ENCODE results near the gene FERMT2. TPM values are rescaled to one million over a fixed set of nuclear protein-coding genes. Genes with fewer than 3 reads are reported as not detected.

FERMT2 gene
- total and polyA plus RNA-seq, 4 donors: 23.9 to 51.3 (median 40.4) TPM

- H3K36me3 ChIP-seq (ENCODE audit: control insufficient read depth in 4 of 4, insufficient read depth in 3 of 4, low read depth in 1 of 4, low read length in 3 of 4): no peaks in the 10 kb centered on the region
- no peak overlapping the region for H3K9ac ChIP-seq (ENCODE audit: low read depth in 1 of 2, low read length in 2 of 2)
- H3K9me3 ChIP-seq (ENCODE audit: control insufficient read depth in 4 of 4, low read length in 3 of 4): no peaks in the 10 kb centered on the region
- no peaks in the 10 kb centered on the region for H3K27me3 ChIP-seq (ENCODE audit: control insufficient read depth in 4 of 4, insufficient read depth in 4 of 4, low read length in 3 of 4)
- H3K27ac ChIP-seq (ENCODE audit: low read depth in 1 of 2, low read length in 2 of 2): no peak overlapping the region
- H3K4me1 ChIP-seq (ENCODE audit: control insufficient read depth in 4 of 4, insufficient read depth in 4 of 4, low read length in 3 of 4): peaks cover 0 to 11% (median 7%) of the 10 kb centered on the region in 4 donors
- no peak for TF ChIP-seq FOXA2 (IDR thresholded peaks at IDR 0.05)
- TF ChIP-seq, protein P1, sequence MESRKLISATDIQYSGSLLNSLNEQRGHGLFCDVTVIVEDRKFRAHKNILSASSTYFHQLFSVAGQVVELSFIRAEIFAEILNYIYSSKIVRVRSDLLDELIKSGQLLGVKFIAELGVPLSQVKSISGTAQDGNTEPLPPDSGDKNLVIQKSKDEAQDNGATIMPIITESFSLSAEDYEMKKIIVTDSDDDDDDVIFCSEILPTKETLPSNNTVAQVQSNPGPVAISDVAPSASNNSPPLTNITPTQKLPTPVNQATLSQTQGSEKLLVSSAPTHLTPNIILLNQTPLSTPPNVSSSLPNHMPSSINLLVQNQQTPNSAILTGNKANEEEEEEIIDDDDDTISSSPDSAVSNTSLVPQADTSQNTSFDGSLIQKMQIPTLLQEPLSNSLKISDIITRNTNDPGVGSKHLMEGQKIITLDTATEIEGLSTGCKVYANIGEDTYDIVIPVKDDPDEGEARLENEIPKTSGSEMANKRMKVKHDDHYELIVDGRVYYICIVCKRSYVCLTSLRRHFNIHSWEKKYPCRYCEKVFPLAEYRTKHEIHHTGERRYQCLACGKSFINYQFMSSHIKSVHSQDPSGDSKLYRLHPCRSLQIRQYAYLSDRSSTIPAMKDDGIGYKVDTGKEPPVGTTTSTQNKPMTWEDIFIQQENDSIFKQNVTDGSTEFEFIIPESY (IDR thresholded peaks at IDR 0.05): no peak
- no peak for TF ChIP-seq TAF1 (conservative IDR thresholded peaks at IDR 0.05)
- TF ChIP-seq EGR1 (IDR thresholded peaks at IDR 0.05; ENCODE audit: low read depth in 2 of 2): no peak
- TF ChIP-seq YY1 (IDR thresholded peaks at IDR 0.05): no peak
- no peak for TF ChIP-seq HNF4G (IDR thresholded peaks at IDR 0.05)
- TF ChIP-seq FOXA1 (IDR thresholded peaks at IDR 0.05): no peak
- no peak for TF ChIP-seq JUND (IDR thresholded peaks at IDR 0.05)
- no peak for DNase-seq (ENCODE audit: low spot score)
- no peak overlapping the region for H3K4me3 ChIP-seq (ENCODE audit: low read depth in 1 of 3, low read length in 3 of 3)
These were observed 123.4 kb downstream of the FERMT2 start for GRCh38 chr14:52827426-52827825.

GRCh38 chr14:52825085-52825484 lies 125.8 kb downstream of the FERMT2 start:
- Histone ChIP-seq H3K27ac (ENCODE audit: low read depth in 1 of 2, low read length in 2 of 2) (no peak overlapping the region), H3K9me3 (ENCODE audit: control insufficient read depth in 4 of 4, low read length in 3 of 4) (no peaks in the 10 kb centered on the region), H3K4me1 (ENCODE audit: control insufficient read depth in 4 of 4, insufficient read depth in 4 of 4, low read length in 3 of 4) (peaks cover 4 to 21% (median 16%) of the 10 kb centered on the region in 4 donors), H3K4me3 (ENCODE audit: low read depth in 1 of 3, low read length in 3 of 3) (no peak overlapping the region), H3K9ac (ENCODE audit: low read depth in 1 of 2, low read length in 2 of 2) (no peak overlapping the region), H3K36me3 (ENCODE audit: control insufficient read depth in 4 of 4, insufficient read depth in 3 of 4, low read depth in 1 of 4, low read length in 3 of 4) (no peaks in the 10 kb centered on the region), H3K27me3 (ENCODE audit: control insufficient read depth in 4 of 4, insufficient read depth in 4 of 4, low read length in 3 of 4) (no peaks in the 10 kb centered on the region)
- DNase-seq (ENCODE audit: low spot score): no peak
- TF ChIP-seq FOXA2 (IDR thresholded peaks at IDR 0.05): no peak
- TF ChIP-seq MAX (IDR thresholded peaks at IDR 0.05): no peak
- TF ChIP-seq, protein P1 (IDR thresholded peaks at IDR 0.05): no peak
- TF ChIP-seq RAD21 (IDR thresholded peaks at IDR 0.05): no peak
- TF ChIP-seq, protein P2, sequence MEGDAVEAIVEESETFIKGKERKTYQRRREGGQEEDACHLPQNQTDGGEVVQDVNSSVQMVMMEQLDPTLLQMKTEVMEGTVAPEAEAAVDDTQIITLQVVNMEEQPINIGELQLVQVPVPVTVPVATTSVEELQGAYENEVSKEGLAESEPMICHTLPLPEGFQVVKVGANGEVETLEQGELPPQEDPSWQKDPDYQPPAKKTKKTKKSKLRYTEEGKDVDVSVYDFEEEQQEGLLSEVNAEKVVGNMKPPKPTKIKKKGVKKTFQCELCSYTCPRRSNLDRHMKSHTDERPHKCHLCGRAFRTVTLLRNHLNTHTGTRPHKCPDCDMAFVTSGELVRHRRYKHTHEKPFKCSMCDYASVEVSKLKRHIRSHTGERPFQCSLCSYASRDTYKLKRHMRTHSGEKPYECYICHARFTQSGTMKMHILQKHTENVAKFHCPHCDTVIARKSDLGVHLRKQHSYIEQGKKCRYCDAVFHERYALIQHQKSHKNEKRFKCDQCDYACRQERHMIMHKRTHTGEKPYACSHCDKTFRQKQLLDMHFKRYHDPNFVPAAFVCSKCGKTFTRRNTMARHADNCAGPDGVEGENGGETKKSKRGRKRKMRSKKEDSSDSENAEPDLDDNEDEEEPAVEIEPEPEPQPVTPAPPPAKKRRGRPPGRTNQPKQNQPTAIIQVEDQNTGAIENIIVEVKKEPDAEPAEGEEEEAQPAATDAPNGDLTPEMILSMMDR (IDR thresholded peaks at IDR 0.05; ENCODE audit: low read depth, low read length, missing input control): no peak
- TF ChIP-seq GABPA (IDR thresholded peaks at IDR 0.05 in 1 of 2, conservative IDR thresholded peaks at IDR 0.05 in 1 of 2): no peak
- TF ChIP-seq NR2F2 (IDR thresholded peaks at IDR 0.05): no peak
- no peak for TF ChIP-seq SP1 (IDR thresholded peaks at IDR 0.05)
- TF ChIP-seq JUND (IDR thresholded peaks at IDR 0.05): no peak
- TF ChIP-seq ATF3 (IDR thresholded peaks at IDR 0.05): no peak
- no peak for TF ChIP-seq TAF1 (conservative IDR thresholded peaks at IDR 0.05)
- no peak for TF ChIP-seq REST (IDR thresholded peaks at IDR 0.05)
- no peak for TF ChIP-seq FOXA1 (IDR thresholded peaks at IDR 0.05)
- no peak for TF ChIP-seq EGR1 (IDR thresholded peaks at IDR 0.05; ENCODE audit: low read depth in 2 of 2)
- TF ChIP-seq HNF4G (IDR thresholded peaks at IDR 0.05): no peak
- WGBS: 60% methylated on average over 4 of the region's 4 CpGs
